WTC11 (cell line): ENCODE results near the gene SASH3. TPM values are rescaled to one million over a fixed set of nuclear protein-coding genes. Genes with fewer than 3 reads are reported as not detected.

Source experiments
- ATAC-seq: fragments of 200-7000 bp; cut with Tn5 transposase; 2 replicates; pipeline ENCODE4 v1.10.0; 2021; ENCODE audit warnings: mild to moderate bottlenecking, moderate library complexity
- CTCF ChIA-PET: fragments of 300-600 bp; sonication (Branson Sonifier 250); formaldehyde crosslinking; loops from one replicate; lab custom pipeline; 2021; ENCODE audit warnings: antibody characterized with exemption; lab: Charles Lee
- POLR2A ChIA-PET: fragments of 350-600 bp; sonication (Branson Sonifier 250); formaldehyde crosslinking; loops from one replicate; lab custom pipeline; 2021; ENCODE audit warnings: antibody characterized with exemption; lab: Charles Lee
- DNase-seq: peaks from one replicate; pipeline ENCODE4 v3.0.0; 2021; ENCODE audit warnings: low spot score
- H3K27ac Mint-ChIP-seq: 2 replicates; pipeline ENCODE4 v1.8.0; 2021; ENCODE audit warnings: mixed read lengths
- H3K27me3 Mint-ChIP-seq: 2 replicates; pipeline ENCODE4 v1.8.0; 2021; ENCODE audit warnings: low read depth, mild to moderate bottlenecking, moderate library complexity, mixed read lengths
- H3K36me3 Mint-ChIP-seq: 2 replicates; pipeline ENCODE4 v1.8.0; 2021; ENCODE audit warnings: mixed read lengths
- H3K4me1 Mint-ChIP-seq: 2 replicates; pipeline ENCODE4 v1.8.0; 2022; ENCODE audit warnings: mixed read lengths
- H3K4me3 Mint-ChIP-seq: 2 replicates; pipeline ENCODE4 v1.8.0; 2021; ENCODE audit warnings: mild to moderate bottlenecking, moderate library complexity, mixed read lengths
- H3K9me3 Mint-ChIP-seq: 2 replicates; pipeline ENCODE4 v1.8.0; 2021; ENCODE audit warnings: mixed read lengths
- ARID4B ChIP-seq: sonication (generic); formaldehyde crosslinking; IDR thresholded peaks from 2 replicates; pipeline ENCODE4 v1.8.0; 2023; ENCODE audit warnings: missing genetic modification reagents, mild to moderate bottlenecking, borderline replicate concordance
- ATF3 ChIP-seq: sonication (generic); formaldehyde crosslinking; conservative IDR thresholded peaks from 2 replicates; pipeline ENCODE4 v1.8.1; 2022; ENCODE audit warnings: mild to moderate bottlenecking, missing genetic modification reagents
- CTCF ChIP-seq: fragments of 200-600 bp; IDR thresholded peaks from 2 replicates; pipeline ENCODE4 v1.8.0; 2022; ENCODE audit warnings: antibody characterized with exemption
- E2F4 ChIP-seq: sonication (generic); formaldehyde crosslinking; IDR thresholded peaks from 2 replicates; pipeline ENCODE4 v1.8.1; 2022; ENCODE audit warnings: low read depth, mild to moderate bottlenecking, moderate library complexity, missing genetic modification reagents, borderline replicate concordance
- FOXJ3 ChIP-seq: sonication (generic); formaldehyde crosslinking; IDR thresholded peaks from 2 replicates; pipeline ENCODE4 v1.9.0; 2021; ENCODE audit warnings: missing genetic modification reagents, mild to moderate bottlenecking, borderline replicate concordance
- FOXK1 ChIP-seq: sonication (generic); formaldehyde crosslinking; IDR thresholded peaks from 2 replicates; pipeline ENCODE4 v1.8.0; 2022; ENCODE audit warnings: mild to moderate bottlenecking, moderate library complexity, missing genetic modification reagents
- FOXP4 ChIP-seq: sonication (generic); formaldehyde crosslinking; IDR thresholded peaks from 2 replicates; pipeline ENCODE4 v1.8.0; 2022; ENCODE audit warnings: mild to moderate bottlenecking, missing genetic modification reagents
- IRF2 ChIP-seq: sonication (generic); formaldehyde crosslinking; IDR thresholded peaks from 2 replicates; pipeline ENCODE4 v1.8.0; 2022; ENCODE audit warnings: low read depth, missing genetic modification reagents, borderline replicate concordance
- JAZF1 ChIP-seq: fragments of 250-450 bp; sonication (Bioruptor Pico); IDR thresholded peaks from 2 replicates; pipeline ENCODE4 v1.9.0; 2021; ENCODE audit warnings: moderate library complexity, mild to moderate bottlenecking, inconsistent platforms
- NR2C2 ChIP-seq: sonication (generic); formaldehyde crosslinking; IDR thresholded peaks from 2 replicates; pipeline ENCODE4 v1.8.0; 2022; ENCODE audit warnings: mild to moderate bottlenecking, missing genetic modification reagents
- PRDM15 ChIP-seq: sonication (generic); formaldehyde crosslinking; IDR thresholded peaks from 2 replicates; pipeline ENCODE4 v1.8.0; 2022; ENCODE audit warnings: missing genetic modification reagents
- PREB ChIP-seq: sonication (generic); formaldehyde crosslinking; IDR thresholded peaks from 2 replicates; pipeline ENCODE4 v1.8.1; 2022; ENCODE audit warnings: mild to moderate bottlenecking, missing genetic modification reagents, moderate library complexity, borderline replicate concordance
- STAT6 ChIP-seq: sonication (generic); formaldehyde crosslinking; conservative IDR thresholded peaks from 2 replicates; pipeline ENCODE4 v1.8.1; 2023; ENCODE audit warnings: mild to moderate bottlenecking, low read depth, missing genetic modification reagents, moderate library complexity
- TCF7 ChIP-seq: sonication (generic); formaldehyde crosslinking; IDR thresholded peaks from 2 replicates; pipeline ENCODE4 v1.8.0; 2022; ENCODE audit warnings: mild to moderate bottlenecking, low read depth, missing genetic modification reagents, moderate library complexity
- ZNF138 ChIP-seq: sonication (generic); formaldehyde crosslinking; conservative IDR thresholded peaks from 2 replicates; pipeline ENCODE4 v1.8.1; 2022; ENCODE audit warnings: mild to moderate bottlenecking, moderate library complexity, missing genetic modification reagents
- ZSCAN18 ChIP-seq: fragments of 250-450 bp; sonication (Bioruptor Pico); IDR thresholded peaks from 2 replicates; pipeline ENCODE4 v2.1.2; 2022; ENCODE audit warnings: mild to moderate bottlenecking, moderate library complexity
- total RNA-seq: library from RNA; stranded (reverse); gene quantifications from 3 replicates; pipeline ENCODE4 v1.2.3, GENCODE V29; 2021

Gene SASH3
- total RNA-seq, 1 experiment from 2014 or later: 0.22 TPM

GRCh38 chrX:129783291-129783713 lies 3.6 kb downstream of the SASH3 start:
- ATAC-seq: no peak
- DNase-seq: no peak
- H3K27ac Mint-ChIP-seq: no peak overlapping the region
- H3K27me3 Mint-ChIP-seq: no peaks in the 10 kb centered on the region; the same call in 1 of the 2 replicates
- POLR2A ChIA-PET: no interaction called here
- no peaks in the 10 kb centered on the region for H3K36me3 Mint-ChIP-seq
- H3K4me3 Mint-ChIP-seq: no peak overlapping the region
- no peaks in the 10 kb centered on the region for H3K9me3 Mint-ChIP-seq
- CTCF ChIA-PET: interaction anchor here (1.6 kb wide), 1 partner anchor 27 kb away, joined by 4 read pairs; no protein-coding TSS in a partner anchor
- H3K4me1 Mint-ChIP-seq: no peaks in the 10 kb centered on the region
- TF ChIP-seq PRDM15: no peak
- TF ChIP-seq STAT6 (CRISPR knock-in tag): no peak
- TF ChIP-seq PREB (CRISPR knock-in tag): no peak
- TF ChIP-seq JAZF1 (CRISPR knock-in tag): no peak
- no peak for TF ChIP-seq TCF7 (CRISPR knock-in tag)
- no peak for TF ChIP-seq E2F4 (CRISPR knock-in tag)
- no peak for TF ChIP-seq ZNF138 (CRISPR knock-in tag)
- TF ChIP-seq FOXJ3 (CRISPR knock-in tag): no peak
- TF ChIP-seq ARID4B: no peak
- TF ChIP-seq ZSCAN18 (CRISPR knock-in tag): no peak
- TF ChIP-seq CTCF: no peak
- TF ChIP-seq FOXP4 (CRISPR knock-in tag): no peak
- no peak for TF ChIP-seq ATF3
- TF ChIP-seq FOXK1 (CRISPR knock-in tag): no peak
- TF ChIP-seq IRF2 (CRISPR knock-in tag): no peak
- TF ChIP-seq NR2C2 (CRISPR knock-in tag): no peak
